SU-DHL-6 (cell line): ENCODE measurements around the gene CTU2.

Experiments used
- H2AFZ ChIP-seq: fragments of 200-600 bp; sonication (generic); 2 replicates; pipeline ENCODE4 v1.6.1; 2014; ENCODE audit warnings: low read depth, mild to moderate bottlenecking, moderate library complexity, mixed read lengths, antibody characterized with exemption, low read length; ENCODE audit not compliant: severe bottlenecking
- H3F3A ChIP-seq: fragments of 200-600 bp; shearing (Covaris generic); 2 replicates; pipeline ENCODE4 v1.6.0; 2016; ENCODE audit warnings: antibody characterized with exemption, mild to moderate bottlenecking; ENCODE audit not compliant: insufficient read depth
- H3K27ac ChIP-seq: fragments of 200-600 bp; sonication (generic); 2 replicates; pipeline ENCODE4 v1.5.1; 2016; ENCODE audit warnings: low read depth, mild to moderate bottlenecking, low read length, moderate library complexity, mixed read lengths
- H3K27me3 ChIP-seq: fragments of 200-600 bp; sonication (generic), shearing (Covaris generic); 2 replicates; pipeline ENCODE4 v1.6.0; 2014; ENCODE audit warnings: mild to moderate bottlenecking, low read length
- H3K36me3 ChIP-seq: fragments of 200-600 bp; sonication (generic); 2 replicates; pipeline ENCODE4 v1.6.1; 2014; ENCODE audit warnings: mild to moderate bottlenecking, low read length, mixed read lengths
- H3K4me2 ChIP-seq: fragments of 300-600, 200-600 bp; shearing (Covaris generic), sonication (generic); 2 replicates; pipeline ENCODE4 v1.6.0; 2014; ENCODE audit warnings: low read length, low read depth, mild to moderate bottlenecking; ENCODE audit not compliant: poor library complexity, severe bottlenecking
- H3K4me3 ChIP-seq: fragments of 200-600 bp; sonication (generic); 2 replicates; pipeline ENCODE4 v1.5.1; 2014; ENCODE audit warnings: antibody characterized with exemption, low read length, mild to moderate bottlenecking, mixed read lengths; ENCODE audit not compliant: insufficient read depth, poor library complexity, severe bottlenecking
- H3K79me2 ChIP-seq: fragments of 200-600 bp; sonication (generic); 2 replicates; pipeline ENCODE4 v1.6.1; 2014; ENCODE audit warnings: mild to moderate bottlenecking, low read length, moderate library complexity; ENCODE audit not compliant: insufficient read depth
- H3K9ac ChIP-seq: fragments of 200-600 bp; sonication (generic); 2 replicates; pipeline ENCODE4 v1.7.0; 2014; ENCODE audit warnings: mild to moderate bottlenecking, low read length
- H3K9me2 ChIP-seq: fragments of 200-600 bp; sonication (generic); replicated peaks from 2 replicates; pipeline ENCODE4 v1.6.1; 2014; ENCODE audit warnings: low read length; ENCODE audit not compliant: insufficient read depth
- H3K9me3 ChIP-seq: fragments of 200-600 bp; sonication (generic); 2 replicates; pipeline ENCODE4 v1.6.1; 2014; ENCODE audit warnings: low read length, mixed read lengths; ENCODE audit not compliant: insufficient read depth
- H4K20me1 ChIP-seq: fragments of 200-600 bp; sonication (generic); 2 replicates; pipeline ENCODE4 v1.6.1; 2014; ENCODE audit warnings: low read depth, mild to moderate bottlenecking, antibody characterized with exemption, low read length, moderate library complexity, mixed read lengths
- CTCF ChIP-seq: fragments of 200-600 bp; sonication (generic); IDR thresholded peaks from one replicate; pipeline ENCODE4 v1.5.1; 2017; ENCODE audit warnings: antibody characterized with exemption, mild to moderate bottlenecking, low read length, moderate library complexity; ENCODE audit not compliant: insufficient read depth, poor library complexity, severe bottlenecking
- EZH2phosphoT487 ChIP-seq: fragments of 200-600 bp; sonication (generic), shearing (Covaris generic); conservative IDR thresholded peaks from 2 replicates; pipeline ENCODE4 v1.6.1; 2018; ENCODE audit warnings: mild to moderate bottlenecking, antibody characterized with exemption, low read length, moderate library complexity, mixed read lengths

The CTU2 gene

GRCh38 chr16:88672776-88673175 lies 33.5 kb upstream of the CTU2 start:
- H3K36me3 ChIP-seq: no peaks in the 10 kb centered on the region
- H4K20me1 ChIP-seq: no peaks in the 10 kb centered on the region
- H3K27ac ChIP-seq: no peak overlapping the region
- H3K4me2 ChIP-seq: no peak overlapping the region
- no peak for TF ChIP-seq CTCF
- no peak for TF ChIP-seq EZH2phosphoT487
- no peak overlapping the region for H3K4me3 ChIP-seq
- H3F3A ChIP-seq: no peaks in the 10 kb centered on the region
- H3K9me2 ChIP-seq: no peaks in the 10 kb centered on the region
- H3K9ac ChIP-seq: no peak overlapping the region
- H3K9me3 ChIP-seq: no peaks in the 10 kb centered on the region
- H3K27me3 ChIP-seq: no peaks in the 10 kb centered on the region
- no peak overlapping the region for H2AFZ ChIP-seq
- no peaks in the 10 kb centered on the region for H3K79me2 ChIP-seq

GRCh38 chr16:88673716-88674379 lies 32.5 kb upstream of the CTU2 start:
- H4K20me1 ChIP-seq: no peaks in the 10 kb centered on the region
- no peak overlapping the region for H3K4me2 ChIP-seq
- no peak overlapping the region for H2AFZ ChIP-seq
- H3K9ac ChIP-seq: no peak overlapping the region
- H3K36me3 ChIP-seq: no peaks in the 10 kb centered on the region
- H3K27me3 ChIP-seq: no peaks in the 10 kb centered on the region
- TF ChIP-seq EZH2phosphoT487 (no peak), CTCF (no peak)
- no peaks in the 10 kb centered on the region for H3F3A ChIP-seq
- H3K79me2 ChIP-seq: no peaks in the 10 kb centered on the region
- H3K9me3 ChIP-seq: no peaks in the 10 kb centered on the region
- no peaks in the 10 kb centered on the region for H3K9me2 ChIP-seq
- no peak overlapping the region for H3K4me3 ChIP-seq
- H3K27ac ChIP-seq: no peak overlapping the region

GRCh38 chr16:88676502-88677242 lies 29.6 kb upstream of the CTU2 start:
- Histone ChIP-seq H3K9me2 (no peaks in the 10 kb centered on the region), H3K27ac (no peak overlapping the region), H3K36me3 (no peaks in the 10 kb centered on the region), H3K9me3 (no peaks in the 10 kb centered on the region), H3K9ac (no peak overlapping the region), H3F3A (peaks cover 5% of the 10 kb centered on the region; the same call in 1 of the 2 replicates), H3K27me3 (no peaks in the 10 kb centered on the region), H2AFZ (no peak overlapping the region), H3K4me3 (no peak overlapping the region), H3K79me2 (no peaks in the 10 kb centered on the region), H3K4me2 (no peak overlapping the region), H4K20me1 (no peaks in the 10 kb centered on the region)
- no peak for TF ChIP-seq CTCF
- no peak for TF ChIP-seq EZH2phosphoT487
